GM18520 (cell line): ENCODE data around the gene KRT25.

Source experiments
- ATAC-seq: cut with Tn5 transposase; IDR thresholded peaks from one replicate; pipeline ENCODE4 v1.9.1; 2021; ENCODE audit not compliant: unreplicated experiment

The KRT25 gene, protein sequence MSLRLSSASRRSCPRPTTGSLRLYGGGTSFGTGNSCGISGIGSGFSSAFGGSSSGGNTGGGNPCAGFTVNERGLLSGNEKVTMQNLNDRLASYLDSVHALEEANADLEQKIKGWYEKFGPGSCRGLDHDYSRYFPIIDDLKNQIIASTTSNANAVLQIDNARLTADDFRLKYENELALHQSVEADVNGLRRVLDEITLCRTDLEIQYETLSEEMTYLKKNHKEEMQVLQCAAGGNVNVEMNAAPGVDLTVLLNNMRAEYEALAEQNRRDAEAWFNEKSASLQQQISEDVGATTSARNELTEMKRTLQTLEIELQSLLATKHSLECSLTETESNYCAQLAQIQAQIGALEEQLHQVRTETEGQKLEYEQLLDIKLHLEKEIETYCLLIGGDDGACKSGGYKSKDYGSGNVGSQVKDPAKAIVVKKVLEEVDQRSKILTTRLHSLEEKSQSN

DNA sequence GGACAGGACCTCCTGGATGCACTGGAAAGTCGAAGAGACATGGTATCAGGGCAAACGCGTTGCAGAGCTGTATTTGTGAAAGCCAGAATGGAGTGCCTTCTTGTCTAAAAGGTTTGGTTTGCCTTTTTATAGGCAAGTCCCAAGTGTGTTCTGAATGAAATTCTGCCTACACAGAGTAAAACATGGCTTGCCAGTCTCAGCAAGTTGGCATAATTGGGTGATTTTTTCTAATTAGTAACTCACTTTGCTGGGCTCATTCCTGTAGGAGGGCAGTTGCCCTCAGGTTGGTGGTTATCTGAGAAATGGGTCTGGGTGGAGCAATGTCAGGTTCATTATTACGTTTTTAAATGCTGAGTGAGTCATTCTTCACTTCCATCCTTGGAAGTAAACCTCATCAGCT is at the start of gene KRT25:
KRT25 (minus strand) TSS at position 101 of the 400 bp plus-strand sequence; CDS start at position 41, 60 bp downstream.
- no peak for ATAC-seq

DNA sequence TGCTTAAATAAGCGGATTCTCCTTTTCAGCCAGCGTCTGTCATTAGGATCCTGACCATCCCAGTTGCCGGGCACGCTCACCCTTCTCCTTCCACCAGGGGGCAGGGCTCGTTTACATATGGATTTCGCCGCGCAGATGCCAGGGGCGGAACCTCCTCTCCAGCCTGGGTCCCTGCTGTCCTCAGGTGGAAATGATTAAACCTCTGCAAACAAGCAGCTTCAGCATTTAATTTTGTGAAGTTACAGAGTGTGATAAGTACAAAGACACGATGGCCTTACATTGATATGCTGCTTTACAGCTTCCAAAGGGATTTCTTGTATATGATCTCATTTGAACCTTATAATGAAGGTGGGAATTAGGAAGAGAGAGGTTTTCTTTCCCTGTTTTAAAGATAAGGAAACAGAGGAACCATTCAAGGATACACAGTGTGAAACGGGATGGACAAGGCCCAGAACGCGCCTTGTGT is 48.5 kb upstream of the KRT25 start:
- ATAC-seq, result no peak

DNA sequence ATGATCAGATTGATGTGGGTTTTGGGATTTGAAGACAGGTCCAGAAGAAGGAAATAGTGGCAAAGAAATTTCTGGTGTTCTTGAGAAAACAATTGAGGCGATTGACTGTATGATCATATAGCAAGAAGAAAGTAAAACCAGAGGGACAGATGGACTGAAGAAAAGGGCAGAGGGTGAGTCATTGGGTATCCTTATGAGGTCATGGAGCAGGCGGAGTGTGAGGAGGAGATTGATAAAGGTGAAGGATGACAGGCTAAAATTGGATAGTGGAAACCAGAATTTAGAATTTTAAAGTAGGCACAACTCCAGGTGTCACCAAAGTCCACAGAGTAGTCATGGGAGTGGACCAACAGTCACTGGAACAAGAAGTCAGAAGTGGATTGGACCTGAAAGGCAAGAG is 46.0 kb upstream of the KRT25 start:
- ATAC-seq, result no peak

DNA sequence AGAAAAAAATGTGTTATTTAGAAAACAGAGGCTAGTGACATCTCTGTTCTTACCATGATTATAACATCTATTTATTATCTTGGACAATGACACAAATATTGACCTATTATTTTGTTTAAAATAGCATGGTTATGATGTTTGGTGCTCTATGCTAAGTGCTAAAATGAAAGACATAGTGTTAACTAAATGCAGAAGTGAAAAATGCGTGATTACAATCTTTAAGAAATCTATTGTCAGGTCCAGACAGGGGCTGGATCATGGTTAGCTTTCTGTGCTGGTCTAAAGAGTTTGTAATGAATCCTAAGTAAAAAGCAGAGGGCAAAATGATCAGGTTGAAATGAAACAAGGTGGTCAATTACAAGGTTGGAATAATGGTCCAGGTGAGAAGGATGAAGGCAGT is 45.2 kb upstream of the KRT25 start:
- no peak for ATAC-seq

DNA sequence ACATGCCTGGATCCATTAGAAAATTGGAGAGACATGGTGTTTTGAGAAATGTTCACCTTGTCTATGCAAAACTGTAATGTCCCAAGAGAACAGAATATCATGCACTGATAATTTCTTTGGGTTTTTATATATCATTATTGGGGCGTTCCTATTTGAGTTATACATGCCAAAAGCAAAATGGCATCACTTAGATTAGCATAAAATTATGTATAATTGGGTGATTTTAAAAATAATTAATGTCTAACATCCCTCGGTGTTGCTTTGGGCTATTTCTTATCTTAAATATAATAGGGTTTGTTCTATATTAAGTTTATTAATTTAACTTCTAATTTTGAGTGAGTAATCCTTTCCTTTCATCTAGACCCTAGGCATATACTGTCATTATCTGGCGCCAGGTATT is 44.7 kb upstream of the KRT25 start, which contains the start of gene KRT28:
KRT28 (minus strand) TSS at position 101 of the 400 bp plus-strand sequence; CDS start at position 35, 66 bp downstream.
- ATAC-seq, result no peak

DNA sequence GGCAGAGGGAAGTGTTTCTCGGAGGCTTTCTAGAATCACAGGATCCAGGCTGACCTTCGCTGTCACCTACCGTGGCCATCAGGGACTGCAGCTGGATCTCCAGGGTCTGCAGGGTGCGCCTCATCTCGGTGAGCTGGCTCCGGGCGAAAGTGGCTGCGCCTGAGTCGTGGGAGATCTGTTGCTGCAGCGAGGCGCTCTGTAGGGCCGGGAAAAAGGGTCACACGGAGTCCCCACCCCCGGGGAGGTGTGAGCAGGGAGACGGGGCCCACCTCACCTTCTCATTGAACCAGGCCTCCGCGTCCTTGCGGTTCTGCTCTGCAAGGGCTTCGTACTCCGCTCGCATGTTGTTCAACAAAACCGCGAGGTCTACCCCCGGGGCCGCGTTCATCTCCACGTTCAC is 41.7 kb upstream of the KRT25 start:
- no peak for ATAC-seq

DNA sequence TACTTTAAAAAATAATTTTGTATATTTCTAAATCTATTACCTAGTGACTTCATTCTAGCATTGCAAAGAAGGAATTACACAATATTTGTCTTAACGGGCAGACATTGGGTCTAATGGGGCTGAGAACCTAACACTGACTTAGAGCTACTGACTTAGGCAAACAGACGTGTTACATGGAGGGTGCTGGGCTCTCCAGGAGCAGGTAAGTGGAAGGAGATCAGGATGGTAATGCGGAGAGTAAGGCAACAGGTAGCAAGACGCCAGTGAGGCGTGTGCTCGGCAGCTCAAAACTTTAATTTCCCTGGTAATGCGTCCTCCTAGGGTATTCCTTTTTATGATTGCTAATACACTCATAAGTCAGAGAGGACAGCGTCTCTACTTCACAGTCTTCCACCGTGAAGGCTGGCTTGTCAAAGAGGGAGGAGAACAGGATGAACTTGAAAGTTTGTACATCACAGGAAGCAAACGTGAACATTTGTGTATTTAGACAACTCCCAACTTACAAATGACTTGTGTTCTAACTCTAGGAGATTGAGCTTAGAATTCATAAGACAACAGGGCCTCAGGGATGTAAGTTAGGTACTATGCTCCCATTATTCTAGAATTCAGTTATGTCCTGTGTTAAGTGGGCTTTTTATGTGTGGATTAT is 40.0 kb upstream of the KRT25 start:
- no peak for ATAC-seq

DNA sequence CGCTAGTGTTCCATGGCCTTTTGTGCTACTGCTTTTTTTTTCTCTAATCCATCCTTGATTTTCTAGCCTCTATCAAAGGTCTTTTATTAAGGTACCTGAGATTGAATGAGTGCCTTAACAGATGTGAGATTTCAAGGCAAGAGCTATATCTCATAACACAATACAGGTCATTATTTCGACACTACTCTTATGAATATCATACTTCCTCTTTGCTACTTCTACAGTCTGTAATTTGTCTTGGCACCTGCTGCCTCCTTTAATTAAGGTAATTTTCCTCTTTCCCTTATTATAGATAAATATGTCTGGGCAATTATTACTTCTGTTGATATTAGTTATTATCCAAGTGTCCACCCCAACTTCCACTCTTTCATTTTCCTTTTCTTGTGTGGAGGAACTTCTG is 39.3 kb upstream of the KRT25 start:
- ATAC-seq, result no peak

DNA sequence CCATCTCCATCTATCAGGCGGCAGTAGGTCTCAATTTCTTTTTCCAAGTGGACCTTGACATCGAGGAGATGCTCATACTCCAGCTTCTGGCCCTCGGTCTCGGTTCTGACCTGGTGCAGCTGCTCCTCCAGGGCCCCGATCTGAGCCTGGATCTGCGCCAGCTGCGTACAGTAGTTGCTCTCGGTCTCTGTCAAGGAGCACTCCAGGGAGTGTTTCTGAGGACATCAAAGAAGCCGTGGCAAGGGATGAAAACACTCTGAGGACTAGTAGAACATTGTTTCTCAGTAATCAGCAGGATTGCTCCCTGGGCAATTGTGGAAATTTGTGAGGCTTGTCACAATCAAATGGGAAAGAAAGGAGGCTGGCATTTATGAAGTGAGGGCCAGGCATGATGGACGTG is 38.7 kb upstream of the KRT25 start:
- no peak for ATAC-seq

DNA sequence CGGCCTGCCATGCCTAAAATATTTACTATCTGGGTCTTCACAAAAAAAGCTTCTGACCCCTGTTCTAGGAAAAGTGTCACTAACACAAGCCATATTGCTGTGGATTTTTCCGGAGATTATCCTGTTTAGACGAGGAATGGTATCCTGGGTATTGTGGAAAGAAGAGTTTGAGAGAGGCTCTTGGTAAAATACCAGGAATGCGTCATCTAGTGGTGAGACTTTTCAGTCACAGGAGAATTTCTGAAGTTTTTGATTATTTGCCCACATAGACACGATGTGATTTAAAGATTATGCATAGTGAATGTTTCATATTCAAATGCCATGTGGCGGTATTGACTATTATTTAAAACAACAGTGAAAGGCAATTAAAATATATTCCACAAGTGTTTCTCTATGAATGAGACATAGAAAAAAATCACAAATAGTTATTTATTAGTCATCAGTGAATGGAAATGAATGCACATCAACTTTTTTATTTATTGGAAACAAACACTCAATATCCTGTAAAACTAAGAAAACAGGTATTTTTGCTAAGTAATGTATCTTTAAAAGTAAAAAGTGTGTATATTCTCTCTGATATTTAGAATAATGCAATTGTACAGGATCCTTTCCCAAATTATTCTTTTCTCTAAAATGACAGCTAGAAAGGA is 36.8 kb upstream of the KRT25 start:
- no peak for ATAC-seq

DNA sequence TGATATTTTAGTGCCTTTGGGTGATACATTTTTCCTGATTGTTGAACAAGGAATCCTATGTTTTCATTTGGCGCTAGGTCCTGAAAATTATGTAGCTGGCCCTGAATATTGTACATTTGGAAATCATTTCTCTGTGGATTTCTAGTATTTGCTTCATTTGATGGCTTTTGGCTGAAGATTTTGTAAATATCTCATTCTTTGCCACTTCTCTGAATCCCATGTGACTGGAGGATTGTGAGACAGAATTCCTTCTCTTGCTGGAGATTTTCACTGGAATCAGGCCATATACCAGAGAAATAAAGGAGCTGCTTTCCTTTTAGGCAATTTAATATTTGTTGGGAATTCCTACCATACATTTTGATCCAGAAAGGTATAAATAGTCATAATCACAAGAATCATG is 36.0 kb upstream of the KRT25 start:
- ATAC-seq, result no peak

DNA sequence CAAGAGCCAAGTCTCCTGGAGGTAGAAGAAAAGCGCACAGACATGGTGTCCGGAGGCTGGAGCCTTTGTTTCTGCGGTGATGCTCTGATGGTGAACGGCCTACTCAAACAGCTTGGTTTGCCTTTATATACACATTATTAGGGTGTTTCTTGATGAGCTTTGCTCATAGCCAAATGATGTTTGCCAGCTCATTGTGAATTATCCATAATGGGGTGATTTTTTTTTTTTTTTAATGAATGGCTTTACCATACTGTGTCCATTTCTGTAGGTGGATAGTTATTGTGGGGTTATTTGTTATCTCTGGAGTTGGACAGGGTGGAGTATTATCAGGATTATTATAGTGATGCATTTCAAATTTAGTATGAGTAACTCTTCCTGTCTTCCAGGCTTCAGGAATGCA is 27.3 kb upstream of the KRT25 start, which contains the start of gene KRT27:
KRT27 (minus strand) TSS at position 101 of the 400 bp plus-strand sequence; CDS start at position 44, 57 bp downstream.
- no peak for ATAC-seq

DNA sequence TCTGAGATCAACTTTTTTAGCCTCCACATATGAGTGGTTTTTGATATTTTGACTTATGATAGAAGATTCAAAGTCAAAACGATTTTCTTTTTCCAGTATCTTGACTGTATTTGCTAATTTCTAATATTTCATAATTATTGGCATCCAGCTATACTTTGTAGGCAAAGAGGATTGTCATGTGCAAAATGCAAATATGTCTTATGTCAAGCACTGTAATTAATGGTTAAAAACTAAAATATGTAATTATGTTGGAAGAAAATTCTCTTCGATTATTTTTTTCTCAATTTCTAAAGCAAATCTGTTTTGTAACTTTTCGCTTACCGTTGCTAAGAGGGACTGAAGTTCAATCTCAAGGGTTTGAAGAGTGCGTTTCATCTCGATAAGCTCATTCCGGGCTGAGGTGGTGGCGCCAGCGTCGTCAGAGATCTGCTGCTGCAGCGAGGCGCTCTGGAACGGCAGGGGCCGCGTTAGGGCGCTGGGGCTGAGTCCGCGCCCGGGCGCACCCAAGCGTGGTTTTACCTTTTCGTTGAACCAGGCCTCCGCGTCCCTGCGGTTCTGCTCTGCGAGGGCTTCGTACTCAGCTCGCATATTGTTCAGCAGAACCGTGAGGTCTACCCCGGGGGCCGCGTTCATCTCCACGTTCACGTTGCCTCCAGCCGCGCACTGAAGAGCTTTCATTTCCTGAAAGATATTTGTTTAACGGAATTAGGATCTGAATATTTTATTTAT is 24.2 kb upstream of the KRT25 start:
- no peak for ATAC-seq

DNA sequence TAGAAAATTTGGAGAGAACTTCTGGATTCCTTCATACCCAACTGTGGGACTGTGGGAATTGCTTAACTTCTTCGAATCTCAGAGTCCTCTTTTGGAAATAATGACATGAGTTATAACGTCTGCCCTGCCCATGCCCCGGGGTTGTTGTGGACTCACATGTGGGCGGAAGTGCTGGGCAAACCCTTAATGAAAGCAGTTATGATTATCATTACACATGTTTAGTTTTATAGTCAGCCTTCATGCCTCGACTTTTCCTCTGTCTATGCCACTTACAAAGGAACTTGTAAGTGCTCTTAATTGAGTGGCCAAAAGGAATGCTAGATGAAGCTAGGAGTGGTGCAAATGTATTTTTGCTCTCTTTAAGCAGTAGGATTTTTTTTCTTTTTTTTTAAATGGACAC is 23.3 kb upstream of the KRT25 start:
- ATAC-seq, result no peak

DNA sequence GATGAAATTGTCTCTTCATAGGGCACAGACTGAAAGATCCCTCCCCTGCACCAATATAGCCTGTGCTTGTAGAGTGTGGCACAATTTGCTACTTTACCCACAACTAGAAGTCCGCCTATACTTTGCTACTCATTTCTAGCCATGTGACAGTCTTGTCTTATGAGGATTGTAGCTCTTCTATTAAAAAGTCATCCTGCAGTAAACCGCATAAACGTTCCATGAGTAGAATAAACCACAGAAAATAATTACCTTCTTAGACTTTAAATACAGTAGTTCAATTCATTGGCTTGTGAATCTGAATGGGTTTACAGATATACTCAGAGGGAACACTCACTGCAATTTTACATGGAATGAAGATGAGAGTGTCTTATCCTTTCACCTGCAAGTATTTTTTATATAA is 22.8 kb upstream of the KRT25 start:
- no peak for ATAC-seq

DNA sequence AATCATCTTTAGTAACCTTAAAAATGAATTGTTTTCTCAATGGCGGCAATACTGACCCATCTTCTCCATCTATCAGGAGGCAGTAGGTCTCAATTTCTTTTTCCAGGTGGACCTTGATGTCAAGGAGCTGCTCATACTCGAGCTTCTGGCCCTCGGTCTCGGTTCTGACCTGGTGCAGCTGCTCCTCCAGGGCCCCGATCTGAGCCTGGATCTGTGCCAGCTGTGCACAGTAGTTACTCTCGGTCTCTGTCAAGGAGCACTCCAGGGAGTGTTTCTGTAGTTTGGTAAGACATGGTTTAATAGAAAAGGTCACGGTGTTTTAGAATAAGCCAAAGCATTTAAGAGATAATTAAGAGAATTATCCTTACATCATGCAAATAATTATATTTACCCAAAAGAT is 22.3 kb upstream of the KRT25 start:
- ATAC-seq, result no peak

DNA sequence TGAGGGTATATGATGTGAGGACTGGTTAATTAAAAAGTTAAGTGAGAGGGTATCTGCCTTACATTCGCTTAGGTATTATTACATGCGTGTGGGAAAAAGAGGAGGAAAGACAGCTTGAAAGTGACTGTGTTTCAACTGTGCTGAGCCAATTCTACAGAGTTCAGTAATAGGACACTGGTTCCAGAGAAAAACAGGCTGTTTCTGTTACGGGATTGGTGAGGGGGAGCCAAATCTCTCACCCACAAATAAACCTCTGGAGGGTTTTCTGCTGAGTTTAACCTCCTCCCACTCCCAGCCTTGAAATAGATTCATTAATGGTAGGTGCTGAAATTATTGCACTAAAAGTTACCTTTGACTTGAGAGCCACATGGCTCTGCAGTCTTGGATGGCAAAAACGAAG is 20.8 kb upstream of the KRT25 start:
- ATAC-seq, result no peak

DNA sequence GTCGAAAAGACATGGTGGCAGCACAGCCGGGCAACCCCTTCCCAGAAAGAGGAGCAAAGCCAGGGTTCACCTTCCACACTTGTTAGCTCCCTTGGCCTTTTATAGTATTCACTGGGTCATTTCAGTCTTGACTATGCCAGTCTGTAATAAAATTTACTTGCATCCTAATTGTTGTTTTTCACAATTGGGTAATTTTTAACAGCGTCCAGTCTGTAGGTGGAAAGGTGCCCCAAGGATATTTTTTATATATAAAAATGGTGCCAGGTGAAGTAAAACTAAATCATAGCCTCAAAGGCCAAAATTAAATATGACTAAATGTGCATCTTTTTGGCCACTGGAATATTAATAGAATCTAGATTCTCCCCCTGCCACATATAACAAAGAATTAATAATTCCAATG is 17.0 kb upstream of the KRT25 start, which contains the start of gene KRT26:
KRT26 (minus strand) TSS at position 101 of the 400 bp plus-strand sequence; CDS start at position 13, 88 bp downstream.
- ATAC-seq, result no peak

DNA sequence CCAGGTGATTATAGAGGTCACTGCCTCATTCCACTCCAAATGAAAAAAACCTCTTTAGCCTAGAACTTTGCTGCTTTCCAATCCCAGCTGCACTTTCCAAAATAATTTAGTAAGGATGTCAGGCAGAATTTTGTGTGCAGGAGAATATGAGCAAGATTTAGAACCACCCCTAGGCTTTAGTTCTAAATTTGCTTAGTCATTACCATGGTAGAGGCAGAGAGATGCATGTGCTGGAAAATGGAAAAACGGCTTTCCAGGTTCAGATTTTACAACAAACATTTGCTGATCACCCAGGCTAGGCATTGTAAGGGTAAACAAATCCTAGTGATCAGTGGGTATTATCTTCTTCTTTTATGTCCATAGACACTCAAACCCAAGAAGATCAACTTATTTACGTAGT is 10.5 kb upstream of the KRT25 start:
- no peak for ATAC-seq

DNA sequence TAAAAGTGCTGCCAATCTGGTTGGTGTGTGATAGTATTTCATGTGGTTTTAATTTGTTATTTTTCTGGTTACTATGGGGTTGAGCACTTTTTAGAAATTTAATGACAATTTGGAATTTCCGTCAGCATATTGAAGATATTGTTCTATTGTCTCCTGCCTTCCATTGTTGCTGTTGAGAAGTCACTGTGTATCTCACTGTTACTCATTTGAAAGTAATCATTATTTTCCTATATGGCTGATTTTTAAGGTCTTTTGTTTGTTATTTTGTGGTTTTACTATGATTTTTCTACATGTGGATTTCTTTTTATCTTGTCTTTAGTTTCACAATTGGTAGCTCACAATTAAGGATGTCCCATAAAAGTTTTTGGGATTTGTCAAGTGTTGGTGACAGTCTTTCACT is 8.6 kb upstream of the KRT25 start:
- no peak for ATAC-seq
